Measurements from ENCODE around the gene OXSR1. TPM values are rescaled to one million over a fixed set of nuclear protein-coding genes. Genes with fewer than 3 reads are reported as not detected.
A peak's percentile ranks its signal among the peaks of the same experiment; 100 is the strongest.
"Not testable (repeated sequence)": the region's sequence is repeated elsewhere in the genome, so short reads cannot be mapped to it uniquely, and the experiment has no call there.

Gene OXSR1
- total and polyA plus RNA-seq, 8 donors = 7.0 to 49.9 (median 19.8) TPM

DNA sequence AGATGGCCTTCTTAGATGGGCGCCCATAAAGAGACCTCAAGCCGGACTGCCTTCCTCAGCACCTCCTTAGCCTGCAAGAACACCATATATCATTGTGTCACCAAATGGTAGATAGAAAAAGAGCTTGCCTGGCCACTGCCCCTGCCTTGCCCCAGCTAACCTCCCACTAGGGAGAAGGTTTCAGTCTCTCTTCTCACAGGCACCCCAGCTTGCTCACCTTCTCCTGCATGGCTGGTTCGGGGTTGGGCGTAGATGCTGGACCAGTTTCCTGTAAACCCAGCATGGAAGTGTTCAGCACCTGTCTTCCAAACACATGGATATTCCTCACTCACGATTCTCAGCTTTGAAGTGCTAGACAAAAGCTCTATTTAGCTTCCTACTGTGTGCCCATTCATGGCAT is 113.5 kb downstream of the OXSR1 start:
- intact Hi-C loops (cut with DNase I; ENCODE audit: low total_unique reads) = no loop called here
- Histone ChIP-seq H3K36me3 (peaks cover 0 to 41% (median 27%) of the 10 kb centered on the region in 4 donors), H3K27me3 (no peaks in the 10 kb centered on the region), H3K4me3 (no peak overlapping the region), H3K27ac (no peak overlapping the region), H3K9me3 (no peaks in the 10 kb centered on the region), H3K4me1 (no peaks in the 10 kb centered on the region)
- TF ChIP-seq, protein P1, sequence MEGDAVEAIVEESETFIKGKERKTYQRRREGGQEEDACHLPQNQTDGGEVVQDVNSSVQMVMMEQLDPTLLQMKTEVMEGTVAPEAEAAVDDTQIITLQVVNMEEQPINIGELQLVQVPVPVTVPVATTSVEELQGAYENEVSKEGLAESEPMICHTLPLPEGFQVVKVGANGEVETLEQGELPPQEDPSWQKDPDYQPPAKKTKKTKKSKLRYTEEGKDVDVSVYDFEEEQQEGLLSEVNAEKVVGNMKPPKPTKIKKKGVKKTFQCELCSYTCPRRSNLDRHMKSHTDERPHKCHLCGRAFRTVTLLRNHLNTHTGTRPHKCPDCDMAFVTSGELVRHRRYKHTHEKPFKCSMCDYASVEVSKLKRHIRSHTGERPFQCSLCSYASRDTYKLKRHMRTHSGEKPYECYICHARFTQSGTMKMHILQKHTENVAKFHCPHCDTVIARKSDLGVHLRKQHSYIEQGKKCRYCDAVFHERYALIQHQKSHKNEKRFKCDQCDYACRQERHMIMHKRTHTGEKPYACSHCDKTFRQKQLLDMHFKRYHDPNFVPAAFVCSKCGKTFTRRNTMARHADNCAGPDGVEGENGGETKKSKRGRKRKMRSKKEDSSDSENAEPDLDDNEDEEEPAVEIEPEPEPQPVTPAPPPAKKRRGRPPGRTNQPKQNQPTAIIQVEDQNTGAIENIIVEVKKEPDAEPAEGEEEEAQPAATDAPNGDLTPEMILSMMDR (IDR thresholded peaks at IDR 0.05) = no peak
- no peak for TF ChIP-seq EP300 (IDR thresholded peaks at IDR 0.05)
- no peak for TF ChIP-seq POLR2AphosphoS5 (IDR thresholded peaks at IDR 0.05)
- no peak for TF ChIP-seq POLR2A (IDR thresholded peaks at IDR 0.05)
- DNase-seq = no peak
- WGBS, 5 donors = 81 to 97% (median 91%) methylated on average over 5 of the region's 5 CpGs

DNA sequence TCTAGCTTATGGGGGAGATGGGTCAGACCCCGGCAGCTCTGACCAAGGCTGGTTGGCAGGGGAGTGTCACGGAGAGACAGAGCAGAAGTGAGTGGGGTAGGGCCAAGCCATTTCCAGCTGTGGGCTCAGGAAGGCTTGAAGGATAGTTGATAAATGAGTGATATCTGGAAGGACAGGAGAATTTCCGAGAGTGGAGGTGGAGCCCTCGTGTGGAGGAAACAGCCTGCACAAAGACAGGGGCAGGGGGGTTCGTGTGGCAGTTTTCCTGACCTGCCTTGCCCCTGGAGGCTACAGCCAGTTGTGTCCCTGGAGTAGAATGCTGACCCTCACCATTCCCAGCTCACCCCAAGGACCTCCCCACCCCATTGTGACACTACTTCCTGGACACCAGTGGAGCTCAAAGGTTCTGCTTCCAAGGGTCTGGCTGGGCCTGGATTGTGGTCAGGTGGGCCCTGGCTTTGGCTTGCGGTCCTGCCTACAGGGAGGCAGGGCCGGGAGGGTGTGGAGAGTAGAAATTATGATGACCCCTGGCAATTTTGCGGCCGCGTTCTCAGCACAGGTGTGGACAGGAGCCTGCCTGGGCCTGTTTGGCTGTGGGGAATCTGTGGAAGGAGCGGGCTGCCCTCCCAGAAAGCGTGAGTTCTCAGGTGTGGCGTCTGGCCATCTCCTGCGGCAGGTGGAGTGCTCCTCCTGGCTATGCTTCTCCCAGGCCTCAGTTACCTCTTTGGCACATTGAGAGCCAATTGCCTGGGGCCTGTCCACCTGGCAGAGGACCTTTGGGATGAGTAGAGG is 116.8 kb downstream of the OXSR1 start, which contains the start of gene SLC22A14:
Gene SLC22A14 (plus strand): TSS at position 400 of the 792 bp plus-strand sequence. CDS start 23,733 bp downstream, outside the sequence.
- TF ChIP-seq EP300 (IDR thresholded peaks at IDR 0.05) (no peak), POLR2AphosphoS5 (IDR thresholded peaks at IDR 0.05) (no peak), POLR2A (IDR thresholded peaks at IDR 0.05) (no peak)
- TF ChIP-seq, protein P1 (IDR thresholded peaks at IDR 0.05) = no peak
- WGBS, 5 donors = 86 to 94% (median 89%) methylated on average over 13 to 14 of the region's 14 CpGs
- intact Hi-C loops (cut with DNase I; ENCODE audit: low total_unique reads) = no loop called here

DNA sequence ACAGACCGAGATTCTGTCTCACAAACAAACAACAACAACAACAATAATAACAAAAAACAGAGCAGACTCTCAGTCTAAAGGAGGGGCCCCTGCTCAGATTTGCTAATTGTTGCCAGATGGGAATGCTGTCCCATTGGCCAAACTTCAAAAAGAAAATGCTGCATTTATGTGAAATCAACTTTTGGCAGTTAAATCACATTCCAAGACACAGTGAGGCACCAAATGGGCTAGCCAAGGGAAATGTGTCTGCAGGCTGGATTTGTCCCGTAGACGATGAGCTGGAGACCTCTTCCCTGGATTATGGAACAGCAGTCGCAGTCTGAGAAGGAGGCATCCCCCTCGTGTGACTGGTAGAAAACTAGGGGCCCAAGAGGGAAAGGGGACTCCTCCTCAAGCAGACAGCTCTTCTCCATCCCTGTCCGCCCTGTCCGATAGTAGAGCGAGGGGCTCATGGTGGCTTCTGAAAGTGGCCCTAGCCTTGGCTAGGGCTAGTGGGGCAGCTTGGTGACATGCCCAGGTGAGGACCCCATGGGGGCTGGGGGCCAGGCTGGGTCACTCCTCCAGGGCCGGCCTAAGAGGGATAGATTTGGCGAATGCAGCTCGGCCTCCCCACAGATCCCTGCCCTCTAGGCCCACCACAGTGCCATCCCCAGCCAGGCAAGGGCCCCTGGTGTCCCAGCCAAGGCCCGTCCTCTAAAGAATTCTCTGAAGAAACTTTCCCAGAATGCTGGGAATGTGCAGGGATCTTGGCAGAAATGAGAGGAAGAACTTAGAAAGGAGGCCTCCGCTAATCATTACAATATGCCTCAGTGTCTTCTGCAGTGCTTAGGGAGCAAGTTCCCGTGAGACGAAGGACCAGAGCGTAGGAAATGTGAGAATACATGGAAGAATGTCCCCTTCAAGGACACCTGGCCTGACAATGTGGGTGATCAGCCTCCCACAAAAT is 118.7 kb downstream of the OXSR1 start:
- DNase-seq = peak in 1 of 2 donors; percentile 23
- TF ChIP-seq EP300 (IDR thresholded peaks at IDR 0.05) (no peak), POLR2AphosphoS5 (IDR thresholded peaks at IDR 0.05) (no peak), POLR2A (IDR thresholded peaks at IDR 0.05) (no peak)
- TF ChIP-seq, protein P1 (IDR thresholded peaks at IDR 0.05) = no peak
- H3K9me3 ChIP-seq = no peaks in the 10 kb centered on the region
- H3K36me3 ChIP-seq = no peaks in the 10 kb centered on the region
- H3K4me1 ChIP-seq = no peaks in the 10 kb centered on the region
- no peak overlapping the region for H3K4me3 ChIP-seq
- H3K27me3 ChIP-seq = no peaks in the 10 kb centered on the region
- intact Hi-C loops (cut with DNase I; ENCODE audit: low total_unique reads) = no loop called here
- 80 to 89% (median 87%) methylated on average over 15 to 16 of the region's 16 CpGs for WGBS, 5 donors
- H3K27ac ChIP-seq = no peak overlapping the region

More for the DNA sequence above, 116.8 kb downstream of the OXSR1 start, which contains the start of gene SLC22A14:
- Histone ChIP-seq H3K9me3 (no peaks in the 10 kb centered on the region), H3K4me1 (no peaks in the 10 kb centered on the region), H3K27ac (no peak within 1 kb of the TSS), H3K36me3 (peaks cover 0 to 11% (median 5%) of the 10 kb centered on the region in 4 donors), H3K27me3 (no peaks in the 10 kb centered on the region), H3K4me3 (no peak within 1 kb of the TSS)
- DNase-seq = no peak

DNA sequence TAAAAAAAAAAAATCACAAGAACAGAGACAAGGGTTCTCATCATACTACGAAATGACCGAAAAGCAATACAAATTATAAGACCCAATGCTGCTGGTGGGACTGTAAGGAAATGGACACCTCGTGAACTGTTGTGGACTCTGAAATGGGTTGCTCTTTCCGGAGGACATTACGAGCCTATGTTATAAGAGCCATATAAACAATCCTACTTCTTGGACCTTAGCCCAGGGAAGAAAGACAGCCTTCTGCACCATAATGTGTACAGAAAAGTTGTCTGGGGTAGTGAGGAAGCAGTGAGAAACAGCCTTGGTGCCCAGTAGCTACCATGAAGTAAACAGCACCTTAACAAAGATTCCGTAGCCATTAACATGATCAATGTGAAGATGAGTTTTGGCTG is 119.4 kb downstream of the OXSR1 start:
- intact Hi-C loops (cut with DNase I; ENCODE audit: low total_unique reads) = no loop called here
- Histone ChIP-seq H3K27me3 (no peaks in the 10 kb centered on the region), H3K36me3 (no peaks in the 10 kb centered on the region), H3K27ac (no peak overlapping the region), H3K4me1 (no peaks in the 10 kb centered on the region), H3K4me3 (no peak overlapping the region), H3K9me3 (no peaks in the 10 kb centered on the region)
- DNase-seq = no peak
- TF ChIP-seq, protein P1 (IDR thresholded peaks at IDR 0.05) = no peak
- TF ChIP-seq EP300 (IDR thresholded peaks at IDR 0.05) (no peak), POLR2A (IDR thresholded peaks at IDR 0.05) (no peak), POLR2AphosphoS5 (IDR thresholded peaks at IDR 0.05) (no peak)
- 76 to 88% (median 82%) methylated on average over 6 of the region's 6 CpGs for WGBS, 5 donors

DNA sequence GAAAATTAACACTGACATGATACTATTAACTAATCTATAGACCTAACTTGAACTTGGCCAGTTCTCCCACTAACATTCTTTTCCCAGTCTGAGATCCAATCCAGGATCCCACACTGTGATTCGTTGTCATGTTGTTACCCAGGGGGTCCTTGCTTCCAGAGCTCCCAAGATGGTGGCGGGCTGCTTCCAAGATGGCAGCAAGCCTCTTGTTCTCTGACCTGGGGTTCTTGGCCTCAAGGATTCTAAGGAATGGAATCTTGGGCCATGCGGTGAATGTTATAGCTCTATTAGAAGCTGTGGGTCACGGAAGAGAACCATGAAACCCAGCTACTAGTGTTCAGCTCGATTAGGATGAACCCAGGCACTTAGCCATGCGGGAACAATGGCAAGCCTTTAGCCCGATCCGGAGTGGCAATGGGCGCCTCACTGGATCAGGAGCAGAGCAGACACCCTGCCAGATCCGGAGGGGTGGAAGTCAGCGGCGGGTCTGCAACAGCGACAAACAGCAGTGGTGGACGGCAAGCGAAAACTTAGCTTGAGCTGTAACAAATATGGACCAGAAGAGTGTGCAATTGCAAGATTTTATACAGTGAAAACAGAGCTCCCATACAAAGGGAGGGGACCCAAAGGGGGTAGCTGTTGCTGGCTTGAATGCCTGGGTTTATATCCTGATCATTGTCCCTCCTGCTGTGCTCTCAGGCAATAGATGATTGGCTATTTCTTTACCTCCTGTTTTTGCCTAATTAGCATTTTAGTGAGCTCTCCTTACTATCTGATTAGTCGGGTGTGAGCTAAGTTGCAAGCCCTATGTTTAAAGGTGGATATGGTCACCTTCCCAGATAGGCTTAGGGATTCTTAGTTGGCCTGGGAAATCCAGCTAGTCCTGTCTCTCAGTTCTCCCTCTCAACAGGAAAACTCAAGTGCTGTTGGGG is 124.2 kb downstream of the OXSR1 start:
- H3K36me3 ChIP-seq; H3K27ac ChIP-seq; H3K4me3 ChIP-seq; DNase-seq; H3K9me3 ChIP-seq; intact Hi-C loops (cut with DNase I; ENCODE audit: low total_unique reads); H3K27me3 ChIP-seq; H3K4me1 ChIP-seq: not testable (repeated sequence)
- WGBS, 5 donors = 86 to 93% (median 92%) methylated on average over 16 of the region's 16 CpGs

DNA sequence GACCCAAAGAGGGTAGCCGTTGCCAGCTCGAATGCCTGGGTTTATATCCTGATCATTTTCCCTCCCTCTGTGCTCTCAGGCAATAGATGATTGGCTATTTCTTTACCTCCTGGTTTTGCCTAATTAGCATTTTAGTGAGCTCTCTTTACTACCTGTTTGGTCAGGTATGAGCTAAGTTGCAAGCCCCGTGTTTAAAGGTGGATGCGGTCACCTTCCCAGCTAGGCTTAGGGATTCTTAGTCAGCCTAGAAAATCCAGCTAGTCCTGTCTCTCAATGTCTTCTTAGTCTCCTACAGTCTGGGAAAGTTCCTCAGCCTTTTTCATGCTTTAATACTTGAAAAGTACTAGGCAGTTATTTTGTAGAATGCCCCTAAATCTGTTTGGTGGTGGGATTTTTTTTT is 131.7 kb downstream of the OXSR1 start:
- intact Hi-C loops (cut with DNase I; ENCODE audit: low total_unique reads); H3K27ac ChIP-seq; H3K36me3 ChIP-seq; H3K9me3 ChIP-seq; H3K4me3 ChIP-seq; H3K4me1 ChIP-seq; H3K27me3 ChIP-seq; DNase-seq: not testable (repeated sequence)
- 73 to 85% (median 82%) methylated on average over 4 of the region's 4 CpGs for WGBS, 5 donors

Data from stomach (tissue), 9 donors.